Measurements from ENCODE around the gene CSF1R.

Gene CSF1R

GRCh38 chr5:150133581-150134197 is 47.3 kb upstream of the CSF1R start:
- Histone ChIP-seq H4K20me1 (ENCODE audit: insufficient read depth, low read length) (no peaks in the 10 kb centered on the region), H3K36me3 (ENCODE audit: insufficient read depth, low read length) (no peaks in the 10 kb centered on the region), H3K9me3 (ENCODE audit: low read length) (no peaks in the 10 kb centered on the region), H3K27ac (ENCODE audit: low read depth, low read length, poor library complexity, severe bottlenecking) (no peak overlapping the region), H3K4me1 (ENCODE audit: insufficient read depth, low read length, severe bottlenecking) (no peaks in the 10 kb centered on the region), H3K9ac (ENCODE audit: low read length) (no peak overlapping the region), H3K9me2 (ENCODE audit: low read depth, low read length) (no peaks in the 10 kb centered on the region), H3F3A (ENCODE audit: insufficient read depth, low read length) (no peaks in the 10 kb centered on the region), H3K4me2 (ENCODE audit: low read length) (no peak overlapping the region), H3K27me3 (ENCODE audit: insufficient read depth, low read length) (no peaks in the 10 kb centered on the region), H2AFZ (ENCODE audit: low read length) (no peak overlapping the region), H3K4me3 (ENCODE audit: low read depth, low read length, poor library complexity, severe bottlenecking) (no peak overlapping the region), H3K79me2 (ENCODE audit: insufficient read depth, low read length) (no peaks in the 10 kb centered on the region)
- TF ChIP-seq EZH2 (IDR thresholded peaks at IDR 0.05; ENCODE audit: borderline replicate concordance, low read length) (no peak), CTCF (IDR thresholded peaks at IDR 0.05; ENCODE audit: low read length) (no peak)

- Histone ChIP-seq H2AFZ (ENCODE audit: low read length) (no peak overlapping the region), H3F3A (ENCODE audit: insufficient read depth, low read length) (no peaks in the 10 kb centered on the region), H3K9ac (ENCODE audit: low read length) (no peak overlapping the region), H4K20me1 (ENCODE audit: insufficient read depth, low read length) (no peaks in the 10 kb centered on the region), H3K27me3 (ENCODE audit: insufficient read depth, low read length) (no peaks in the 10 kb centered on the region), H3K36me3 (ENCODE audit: insufficient read depth, low read length) (no peaks in the 10 kb centered on the region), H3K4me3 (ENCODE audit: low read depth, low read length, poor library complexity, severe bottlenecking) (no peak overlapping the region), H3K9me2 (ENCODE audit: low read depth, low read length) (no peaks in the 10 kb centered on the region), H3K4me2 (ENCODE audit: low read length) (no peak overlapping the region), H3K27ac (ENCODE audit: low read depth, low read length, poor library complexity, severe bottlenecking) (no peak overlapping the region), H3K4me1 (ENCODE audit: insufficient read depth, low read length, severe bottlenecking) (no peaks in the 10 kb centered on the region), H3K79me2 (ENCODE audit: insufficient read depth, low read length) (no peaks in the 10 kb centered on the region), H3K9me3 (ENCODE audit: low read length) (no peaks in the 10 kb centered on the region)
- no peak for TF ChIP-seq EZH2 (IDR thresholded peaks at IDR 0.05; ENCODE audit: borderline replicate concordance, low read length)
- no peak for TF ChIP-seq CTCF (IDR thresholded peaks at IDR 0.05; ENCODE audit: low read length)
Observed at GRCh38 chr5:150132740-150133139, 46.4 kb upstream of the CSF1R start.

GRCh38 chr5:150131978-150132694 is 45.8 kb upstream of the CSF1R start:
- Histone ChIP-seq H3F3A (ENCODE audit: insufficient read depth, low read length) (no peaks in the 10 kb centered on the region), H3K79me2 (ENCODE audit: insufficient read depth, low read length) (no peaks in the 10 kb centered on the region), H4K20me1 (ENCODE audit: insufficient read depth, low read length) (no peaks in the 10 kb centered on the region), H3K9me3 (ENCODE audit: low read length) (no peaks in the 10 kb centered on the region), H3K4me3 (ENCODE audit: low read depth, low read length, poor library complexity, severe bottlenecking) (no peak overlapping the region), H3K9ac (ENCODE audit: low read length) (no peak overlapping the region), H3K27ac (ENCODE audit: low read depth, low read length, poor library complexity, severe bottlenecking) (no peak overlapping the region), H3K4me1 (ENCODE audit: insufficient read depth, low read length, severe bottlenecking) (no peaks in the 10 kb centered on the region), H3K36me3 (ENCODE audit: insufficient read depth, low read length) (no peaks in the 10 kb centered on the region), H2AFZ (ENCODE audit: low read length) (no peak overlapping the region), H3K4me2 (ENCODE audit: low read length) (no peak overlapping the region), H3K9me2 (ENCODE audit: low read depth, low read length) (no peaks in the 10 kb centered on the region), H3K27me3 (ENCODE audit: insufficient read depth, low read length) (no peaks in the 10 kb centered on the region)
- no peak for TF ChIP-seq EZH2 (IDR thresholded peaks at IDR 0.05; ENCODE audit: borderline replicate concordance, low read length)
- TF ChIP-seq CTCF (IDR thresholded peaks at IDR 0.05; ENCODE audit: low read length) = no peak
